ENCODE results near the gene GRIP2.

Gene GRIP2

DNA sequence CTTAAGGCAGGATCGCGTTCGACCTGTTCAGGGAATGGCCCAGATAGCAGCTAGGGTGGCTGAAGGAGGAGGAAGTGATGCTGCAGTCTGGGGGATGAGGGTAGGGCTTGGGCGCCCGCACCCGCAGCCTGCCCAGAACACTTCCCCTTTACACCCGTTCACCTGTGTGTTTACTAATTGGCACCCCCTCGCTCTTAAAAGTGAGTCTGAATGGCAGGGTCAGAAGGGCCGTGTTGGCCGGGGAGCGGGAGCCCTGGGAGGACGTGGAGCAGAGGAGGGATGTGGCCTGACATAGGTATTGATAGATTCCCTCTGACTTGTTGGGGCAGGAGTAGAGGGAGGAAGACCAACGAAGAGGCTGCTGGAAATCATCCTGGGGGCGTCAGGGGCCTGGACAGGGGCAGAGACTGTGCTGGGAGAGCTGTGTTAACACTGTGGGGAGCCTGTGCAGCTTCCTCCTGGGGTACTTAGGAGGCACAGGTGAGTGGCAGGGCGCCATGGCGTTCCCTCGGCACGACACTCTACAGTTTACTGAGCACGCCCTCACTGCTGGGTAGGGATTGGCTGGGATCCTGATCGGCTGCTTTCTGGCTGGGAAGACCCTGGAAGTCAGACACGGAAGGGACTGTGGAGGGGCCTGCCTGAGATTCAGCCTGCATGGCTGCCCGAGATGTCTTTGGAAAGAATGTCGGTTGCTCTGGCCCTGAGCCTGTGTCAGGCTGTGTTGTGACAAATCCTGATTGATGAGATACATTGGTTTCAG is 86.1 kb downstream of the GRIP2 start:
- intact Hi-C loops (cut with DNase I; ENCODE audit: low total_unique reads): loop anchor here (2.0 to 10.0 kb wide), 2 partner anchors 51 to 329 kb away; partner anchors contain the start of genes CHCHD4, SLC6A6 and TMEM43
- Histone ChIP-seq H3K4me3 (no peak overlapping the region), H3K36me3 (peaks cover 0 to 15% (median 4%) of the 10 kb centered on the region in 3 donors), H3K27me3 (no peaks in the 10 kb centered on the region), H3K27ac (peak overlapping the region; percentile 79 to 82), H3K4me1 (peaks cover 10 to 42% (median 29%) of the 10 kb centered on the region in 4 donors), H3K9me3 (no peaks in the 10 kb centered on the region)
- DNase-seq: no peak
- TF ChIP-seq, protein P1, sequence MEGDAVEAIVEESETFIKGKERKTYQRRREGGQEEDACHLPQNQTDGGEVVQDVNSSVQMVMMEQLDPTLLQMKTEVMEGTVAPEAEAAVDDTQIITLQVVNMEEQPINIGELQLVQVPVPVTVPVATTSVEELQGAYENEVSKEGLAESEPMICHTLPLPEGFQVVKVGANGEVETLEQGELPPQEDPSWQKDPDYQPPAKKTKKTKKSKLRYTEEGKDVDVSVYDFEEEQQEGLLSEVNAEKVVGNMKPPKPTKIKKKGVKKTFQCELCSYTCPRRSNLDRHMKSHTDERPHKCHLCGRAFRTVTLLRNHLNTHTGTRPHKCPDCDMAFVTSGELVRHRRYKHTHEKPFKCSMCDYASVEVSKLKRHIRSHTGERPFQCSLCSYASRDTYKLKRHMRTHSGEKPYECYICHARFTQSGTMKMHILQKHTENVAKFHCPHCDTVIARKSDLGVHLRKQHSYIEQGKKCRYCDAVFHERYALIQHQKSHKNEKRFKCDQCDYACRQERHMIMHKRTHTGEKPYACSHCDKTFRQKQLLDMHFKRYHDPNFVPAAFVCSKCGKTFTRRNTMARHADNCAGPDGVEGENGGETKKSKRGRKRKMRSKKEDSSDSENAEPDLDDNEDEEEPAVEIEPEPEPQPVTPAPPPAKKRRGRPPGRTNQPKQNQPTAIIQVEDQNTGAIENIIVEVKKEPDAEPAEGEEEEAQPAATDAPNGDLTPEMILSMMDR (IDR thresholded peaks at IDR 0.05): no peak

DNA sequence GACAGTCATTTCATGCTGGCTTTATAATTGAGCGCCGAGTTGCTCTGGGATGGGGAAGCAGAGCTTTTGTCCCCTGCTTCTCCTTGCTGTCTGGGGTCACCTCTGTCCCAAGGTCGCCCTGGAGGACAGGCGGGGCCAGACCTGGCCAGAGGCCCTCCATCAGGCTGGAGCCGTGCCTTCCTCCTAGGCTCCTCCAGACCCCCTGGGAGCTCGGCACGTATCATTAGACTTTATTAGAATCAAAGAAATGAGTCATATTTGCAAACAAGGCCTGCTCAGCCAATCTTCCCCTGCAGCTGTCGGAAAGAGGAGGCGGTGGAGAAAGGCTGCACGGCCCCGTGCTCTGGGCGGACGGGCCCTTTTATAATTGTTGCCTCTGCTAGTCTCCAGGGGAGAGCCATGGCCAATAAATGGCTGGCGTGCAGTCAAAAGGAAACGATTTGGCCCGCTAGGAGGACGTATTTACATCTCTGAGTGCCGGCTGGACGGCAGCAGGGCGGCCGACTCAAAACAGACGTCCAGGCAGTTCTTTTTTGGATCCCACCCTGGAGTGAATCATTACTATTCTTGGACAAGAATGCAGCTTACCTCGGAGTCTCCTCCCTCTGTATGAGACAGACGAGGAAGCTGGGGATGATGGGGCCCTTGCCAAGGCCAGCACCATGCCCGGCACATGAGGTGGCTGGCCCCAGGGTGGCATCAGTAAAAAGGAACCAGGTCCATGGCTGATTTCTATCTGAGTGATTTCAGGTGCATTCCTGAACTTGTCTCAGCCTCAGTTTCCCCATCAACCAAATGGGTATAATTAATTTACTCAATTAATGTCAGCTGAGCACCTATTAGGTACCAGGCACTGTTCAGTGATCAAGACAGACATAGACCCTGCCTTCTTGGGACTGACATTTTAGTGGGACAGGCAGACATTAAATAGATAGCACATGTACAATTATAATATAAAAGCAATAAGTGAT is 87.1 kb downstream of the GRIP2 start:
- intact Hi-C loops (cut with DNase I; ENCODE audit: low total_unique reads): loop anchor here (2.0 to 10.0 kb wide), 2 partner anchors 50 to 328 kb away; partner anchors contain the start of genes CHCHD4, SLC6A6 and TMEM43
- TF ChIP-seq, protein P1 (IDR thresholded peaks at IDR 0.05): peak; percentile 31 to 49
- DNase-seq: peak; percentile 95 to 97
- peaks cover 10 to 42% (median 29%) of the 10 kb centered on the region in 4 donors for H3K4me1 ChIP-seq
- H3K4me3 ChIP-seq: no peak overlapping the region
- H3K27me3 ChIP-seq: no peaks in the 10 kb centered on the region
- peak overlapping the region; percentile 79 to 82 for H3K27ac ChIP-seq
- H3K36me3 ChIP-seq: peaks cover 0 to 21% (median 12%) of the 10 kb centered on the region in 3 donors
- H3K9me3 ChIP-seq: no peaks in the 10 kb centered on the region

DNA sequence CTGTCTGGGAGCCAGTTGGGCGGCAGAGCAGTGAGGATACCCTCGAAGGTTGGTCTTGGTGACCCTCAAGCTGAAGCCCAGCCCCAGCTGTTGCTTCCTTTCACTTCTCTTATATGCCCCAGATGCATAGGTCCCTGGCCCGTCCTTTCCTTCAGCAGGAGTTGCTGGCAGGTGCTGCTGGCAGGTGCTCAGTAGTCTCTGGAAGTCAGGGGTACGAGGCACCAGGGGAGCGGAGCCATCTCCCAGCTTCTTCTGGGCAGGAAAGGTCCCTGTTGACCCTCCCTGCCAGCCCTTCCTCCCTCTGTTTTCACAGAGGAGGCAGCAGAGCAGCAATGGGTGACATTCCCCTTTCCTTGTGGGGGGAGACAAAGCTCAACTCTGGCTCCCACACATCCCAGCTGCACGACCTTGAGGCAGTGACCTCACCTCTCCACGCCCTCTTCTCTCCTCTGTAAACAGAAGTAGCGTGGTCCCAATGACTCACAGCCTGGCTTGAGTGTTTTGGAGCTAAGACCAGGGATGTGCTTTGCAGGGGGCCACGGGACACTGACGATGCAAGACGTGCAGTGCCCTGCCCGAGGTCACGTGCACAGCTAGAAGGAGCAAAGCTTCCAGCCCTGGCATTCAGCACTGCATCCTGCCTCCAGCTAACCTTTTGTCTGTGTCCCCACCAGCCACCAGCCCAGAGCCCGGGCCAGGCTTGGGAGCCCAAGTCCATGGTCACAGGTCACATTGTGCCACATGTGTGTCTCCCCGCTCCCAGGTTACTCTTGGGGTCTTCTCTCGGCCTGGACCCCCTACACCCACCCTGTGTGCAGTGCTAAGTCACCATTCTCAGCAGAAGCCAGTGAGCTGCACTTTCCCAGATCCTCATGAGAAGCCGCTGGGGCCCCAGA is 88.0 kb downstream of the GRIP2 start:
- TF ChIP-seq, protein P1 (IDR thresholded peaks at IDR 0.05): no peak
- H3K4me1 ChIP-seq: peaks cover 10 to 42% (median 29%) of the 10 kb centered on the region in 4 donors
- H3K36me3 ChIP-seq: peaks cover 8 to 30% (median 18%) of the 10 kb centered on the region in 3 donors
- intact Hi-C loops (cut with DNase I; ENCODE audit: low total_unique reads): loop anchor here (2.0 to 10.0 kb wide), 2 partner anchors 49 to 327 kb away; partner anchors contain the start of genes CHCHD4, SLC6A6 and TMEM43
- DNase-seq: peak; percentile 89 to 90
- peak overlapping the region; percentile 79 to 82 for H3K27ac ChIP-seq
- no peaks in the 10 kb centered on the region for H3K27me3 ChIP-seq
- no peak overlapping the region for H3K4me3 ChIP-seq
- no peaks in the 10 kb centered on the region for H3K9me3 ChIP-seq

DNA sequence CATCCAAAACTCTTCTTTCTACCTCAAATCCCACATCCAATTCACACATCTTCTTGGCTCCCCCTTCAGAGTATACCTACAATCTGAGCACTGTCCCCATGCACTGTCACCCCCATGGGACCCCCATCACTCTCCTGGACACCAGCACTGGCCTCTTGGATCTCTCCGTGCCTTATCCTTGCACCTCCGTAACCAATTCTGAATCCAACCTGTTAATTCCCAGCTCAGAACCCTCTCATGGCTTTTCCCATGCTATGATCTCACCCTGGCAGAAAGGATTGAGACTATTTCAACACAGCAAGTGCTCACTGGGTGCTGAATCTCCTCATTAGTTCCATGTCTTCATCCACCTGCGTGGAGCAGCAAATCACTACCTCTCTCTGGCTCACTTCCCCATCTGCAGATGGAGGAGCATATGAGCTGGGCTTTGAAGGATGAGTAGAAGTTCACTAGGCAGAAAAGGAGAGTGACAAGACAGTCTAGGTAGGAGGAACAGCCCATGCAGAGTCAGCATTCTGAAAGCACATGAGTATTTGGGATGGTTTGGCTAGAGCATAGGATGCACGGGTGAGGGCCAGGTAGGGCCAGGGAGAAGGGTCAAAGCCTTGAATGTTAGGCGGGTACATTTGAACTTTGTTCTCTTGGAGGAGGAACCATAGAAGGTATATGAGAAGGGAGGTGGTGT is 89.1 kb downstream of the GRIP2 start:
- H3K36me3 ChIP-seq: peaks cover 16 to 40% (median 28%) of the 10 kb centered on the region in 3 donors
- peaks cover 10 to 42% (median 29%) of the 10 kb centered on the region in 4 donors for H3K4me1 ChIP-seq
- H3K27me3 ChIP-seq: no peaks in the 10 kb centered on the region
- peak overlapping the region in 1 of 2 donors; percentile 79 for H3K27ac ChIP-seq
- H3K4me3 ChIP-seq: no peak overlapping the region
- H3K9me3 ChIP-seq: no peaks in the 10 kb centered on the region
- DNase-seq: no peak
- TF ChIP-seq, protein P1 (IDR thresholded peaks at IDR 0.05): no peak
- intact Hi-C loops (cut with DNase I; ENCODE audit: low total_unique reads): loop anchor here (10.0 kb wide), 1 partner anchor 326 kb away; the partner anchor contains the start of genes CHCHD4 and TMEM43

Data from tibial artery (tissue), 4 donors.